Keratinocyte (primary cell): ENCODE measurements around the gene RDH12. TPM values are rescaled to one million over a fixed set of nuclear protein-coding genes. Genes with fewer than 3 reads are reported as not detected.

ENCODE experiments used
- DNase-seq: peaks from one replicate; pipeline ENCODE4 v3.0.0-alpha.2; 2011; ENCODE audit warnings: low read depth, missing footprints, low spot score
- FAIRE-seq: peaks from 2 replicates; lab custom pipeline; 2011; peaks lifted over from hg19 to GRCh38; lab: Jason Lieb, UNC
- H2AFZ ChIP-seq: 2 replicates; pipeline ENCODE4 v1.6.0; 2012; ENCODE audit warnings: low read length, control low read depth, inconsistent platforms; ENCODE audit not compliant: control insufficient read depth
- H3K27ac ChIP-seq: 2 replicates; pipeline ENCODE4 v1.5.1; 2011; ENCODE audit warnings: low read length; ENCODE audit not compliant: control insufficient read depth, insufficient read depth
- H3K27me3 ChIP-seq: 3 replicates; pipeline ENCODE4 v1.6.0; 2011; ENCODE audit warnings: low read length; ENCODE audit not compliant: control insufficient read depth, insufficient read depth; ENCODE audit errors: extremely low read depth
- H3K36me3 ChIP-seq, 2 experiments: 2 replicates in 1 of 2; 3 replicates in 1 of 2; pipeline ENCODE4 v1.5.1; 2011; ENCODE audit warnings: low read length in 2 of 2, mild to moderate bottlenecking in 1 of 2; ENCODE audit not compliant: control insufficient read depth in 2 of 2, insufficient read depth in 2 of 2; ENCODE audit errors: extremely low read depth in 1 of 2
- H3K4me1 ChIP-seq: 3 replicates; pipeline ENCODE4 v1.5.1; 2011; ENCODE audit warnings: low read length; ENCODE audit not compliant: control insufficient read depth, insufficient read depth; ENCODE audit errors: extremely low read depth
- H3K4me2 ChIP-seq: 3 replicates; pipeline ENCODE4 v1.6.0; 2011; ENCODE audit warnings: low read depth, low read length; ENCODE audit not compliant: control insufficient read depth, insufficient read depth; ENCODE audit errors: extremely low read depth
- H3K4me3 ChIP-seq, 3 experiments: fragments of 200-600 bp in 1 of 3; sonication (generic) in 1 of 3; 2 replicates in 2 of 3; 3 replicates in 1 of 3; pipeline ENCODE4 v1.5.1; 2011 to 2016; ENCODE audit warnings: low read length in 3 of 3, mild to moderate bottlenecking in 3 of 3, control low read depth in 2 of 3, inconsistent platforms in 1 of 3, low read depth in 1 of 3, mixed read lengths in 1 of 3, mixed run types in 1 of 3, moderate library complexity in 1 of 3; ENCODE audit not compliant: control insufficient read depth in 2 of 3, insufficient read depth in 2 of 3; ENCODE audit errors: extremely low read depth in 1 of 3
- H3K79me2 ChIP-seq: 2 replicates; pipeline ENCODE4 v1.6.0; 2012; ENCODE audit warnings: low read length; ENCODE audit not compliant: control insufficient read depth, insufficient read depth
- H3K9ac ChIP-seq: 3 replicates; pipeline ENCODE4 v1.6.0; 2011; ENCODE audit warnings: low read length; ENCODE audit not compliant: control insufficient read depth, insufficient read depth; ENCODE audit errors: extremely low read depth
- H3K9me1 ChIP-seq: 3 replicates; pipeline ENCODE4 v1.6.0; 2011; ENCODE audit warnings: low read length; ENCODE audit not compliant: control insufficient read depth, insufficient read depth; ENCODE audit errors: extremely low read depth
- H3K9me3 ChIP-seq: 2 replicates; pipeline ENCODE4 v1.5.1; 2012; ENCODE audit warnings: low read depth, low read length; ENCODE audit not compliant: control insufficient read depth
- H4K20me1 ChIP-seq: 3 replicates; pipeline ENCODE4 v1.6.0; 2011; ENCODE audit warnings: low read length; ENCODE audit not compliant: control insufficient read depth, insufficient read depth; ENCODE audit errors: extremely low read depth
- EZH2 ChIP-seq: IDR thresholded peaks from one replicate; pipeline ENCODE4 v1.6.1; 2012; ENCODE audit warnings: inconsistent platforms, mild to moderate bottlenecking, low read length, moderate library complexity
- dilution Hi-C: fragments of 300-500 bp; cut with MboI; formaldehyde crosslinking; loops from one replicate; pipeline ENCODE4 v1.7.0; 2020; ENCODE audit warnings: low sequenced_read_pairs; ENCODE audit not compliant: extremely low pct_ligation_motif_present
- polyA plus RNA-seq, 5 experiments: library from polyadenylated mRNA; depleted of rRNA in 3 of 5; stranded (reverse) in 3 of 5; stranded (forward) in 1 of 5; unstranded in 1 of 5; fragments of >200 nt; gene quantifications; 1 replicate in 1 of 5; 2 replicates in 3 of 5; 3 replicates in 1 of 5; pipeline versions ENCODE4 v1.2.1 to v1.2.3, GENCODE V29; 2011 to 2012; ENCODE audit warnings: missing spikeins in 2 of 5, low read depth in 1 of 5, low replicate concordance in 1 of 5
- TF ChIP-seq, protein P1 (sequence below), 3 experiments: IDR thresholded peaks in 1 of 3; conservative IDR thresholded peaks in 1 of 3; optimal IDR thresholded peaks in 1 of 3; 2 replicates in 2 of 3; 3 replicates in 1 of 3; pipeline versions ENCODE3 to v1.5.1; 2011; ENCODE audit warnings: low read length in 3 of 3, mild to moderate bottlenecking in 3 of 3, moderate library complexity in 2 of 3, control low read depth in 1 of 3, inconsistent platforms in 1 of 3; ENCODE audit not compliant: insufficient read depth in 2 of 3; ENCODE audit errors: extremely low read depth in 1 of 3

Gene RDH12
- polyA plus RNA-seq, 1 donor (not counting 4 experiments of a cell fraction or from before 2014, with no cell fraction given) = 0.98 TPM

DNA sequence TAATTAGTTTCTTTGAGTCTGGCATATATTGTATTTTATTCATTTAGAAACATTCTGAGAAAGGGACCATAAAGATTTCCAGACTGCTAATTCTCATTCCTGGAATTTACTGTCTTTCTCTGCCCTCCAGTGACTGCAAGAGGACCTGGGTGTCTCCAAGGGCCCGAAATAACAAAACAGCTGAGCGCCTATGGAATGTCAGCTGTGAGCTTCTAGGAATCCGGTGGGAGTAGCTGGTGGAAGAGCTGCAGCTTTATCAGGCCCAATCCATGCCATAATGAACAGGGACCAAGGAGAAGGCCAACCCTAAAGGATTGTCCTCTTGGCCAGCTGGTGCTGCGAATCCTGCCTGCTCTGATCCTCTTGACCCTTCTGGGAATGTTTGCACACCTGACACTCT is 31.9 kb downstream of the RDH12 start:
- H3K4me1 ChIP-seq = peaks cover 6% of the 10 kb centered on the region
- DNase-seq = no peak
- no peak overlapping the region for H2AFZ ChIP-seq
- H3K9me1 ChIP-seq = no peaks in the 10 kb centered on the region
- H3K27me3 ChIP-seq = no peaks in the 10 kb centered on the region
- H3K4me3 ChIP-seq = no peak overlapping the region
- no peaks in the 10 kb centered on the region for H3K36me3 ChIP-seq
- no peak overlapping the region for H3K27ac ChIP-seq
- no peaks in the 10 kb centered on the region for H3K79me2 ChIP-seq
- no peak for FAIRE-seq
- no peaks in the 10 kb centered on the region for H4K20me1 ChIP-seq
- no peak overlapping the region for H3K4me2 ChIP-seq
- H3K9me3 ChIP-seq = no peaks in the 10 kb centered on the region
- no peak overlapping the region for H3K9ac ChIP-seq
- TF ChIP-seq EZH2 = no peak
- TF ChIP-seq, protein P1, sequence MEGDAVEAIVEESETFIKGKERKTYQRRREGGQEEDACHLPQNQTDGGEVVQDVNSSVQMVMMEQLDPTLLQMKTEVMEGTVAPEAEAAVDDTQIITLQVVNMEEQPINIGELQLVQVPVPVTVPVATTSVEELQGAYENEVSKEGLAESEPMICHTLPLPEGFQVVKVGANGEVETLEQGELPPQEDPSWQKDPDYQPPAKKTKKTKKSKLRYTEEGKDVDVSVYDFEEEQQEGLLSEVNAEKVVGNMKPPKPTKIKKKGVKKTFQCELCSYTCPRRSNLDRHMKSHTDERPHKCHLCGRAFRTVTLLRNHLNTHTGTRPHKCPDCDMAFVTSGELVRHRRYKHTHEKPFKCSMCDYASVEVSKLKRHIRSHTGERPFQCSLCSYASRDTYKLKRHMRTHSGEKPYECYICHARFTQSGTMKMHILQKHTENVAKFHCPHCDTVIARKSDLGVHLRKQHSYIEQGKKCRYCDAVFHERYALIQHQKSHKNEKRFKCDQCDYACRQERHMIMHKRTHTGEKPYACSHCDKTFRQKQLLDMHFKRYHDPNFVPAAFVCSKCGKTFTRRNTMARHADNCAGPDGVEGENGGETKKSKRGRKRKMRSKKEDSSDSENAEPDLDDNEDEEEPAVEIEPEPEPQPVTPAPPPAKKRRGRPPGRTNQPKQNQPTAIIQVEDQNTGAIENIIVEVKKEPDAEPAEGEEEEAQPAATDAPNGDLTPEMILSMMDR (optimal IDR thresholded peaks at IDR 0.05 in 1 of 3, IDR thresholded peaks at IDR 0.05 in 1 of 3, conservative IDR thresholded peaks at IDR 0.05 in 1 of 3; ENCODE audit: extremely low read depth in 1 of 3, insufficient read depth in 2 of 3, low read length in 3 of 3) = no peak
- dilution Hi-C loops = no loop called here

GRCh38 chr14:67734675-67735074 is 33.0 kb downstream of the RDH12 start:
- TF ChIP-seq, protein P1 (optimal IDR thresholded peaks at IDR 0.05 in 1 of 3, IDR thresholded peaks at IDR 0.05 in 1 of 3, conservative IDR thresholded peaks at IDR 0.05 in 1 of 3; ENCODE audit: extremely low read depth in 1 of 3, insufficient read depth in 2 of 3, low read length in 3 of 3) = no peak
- no peak for TF ChIP-seq EZH2
- Histone ChIP-seq H3K27ac (no peak overlapping the region), H3K4me2 (no peak overlapping the region), H2AFZ (no peak overlapping the region), H3K36me3 (no peaks in the 10 kb centered on the region), H3K9ac (no peak overlapping the region), H3K9me1 (peaks cover 2% of the 10 kb centered on the region), H3K4me3 (no peak overlapping the region), H4K20me1 (no peaks in the 10 kb centered on the region), H3K4me1 (peaks cover 6% of the 10 kb centered on the region), H3K27me3 (no peaks in the 10 kb centered on the region), H3K9me3 (no peaks in the 10 kb centered on the region), H3K79me2 (no peaks in the 10 kb centered on the region)
- dilution Hi-C loops = no loop called here
- no peak for FAIRE-seq
- no peak for DNase-seq
